Amniotic stem cell (primary cell): ENCODE data around the gene MIEF2.
"Not testable (repeated sequence)": the region's sequence is repeated elsewhere in the genome, so short reads cannot be mapped to it uniquely, and the experiment has no call there.

Experiments used
- DNase-seq: peaks from one replicate; lab custom pipeline; 2025; lab: John Stamatoyannopoulos, UW

The MIEF2 gene, protein sequence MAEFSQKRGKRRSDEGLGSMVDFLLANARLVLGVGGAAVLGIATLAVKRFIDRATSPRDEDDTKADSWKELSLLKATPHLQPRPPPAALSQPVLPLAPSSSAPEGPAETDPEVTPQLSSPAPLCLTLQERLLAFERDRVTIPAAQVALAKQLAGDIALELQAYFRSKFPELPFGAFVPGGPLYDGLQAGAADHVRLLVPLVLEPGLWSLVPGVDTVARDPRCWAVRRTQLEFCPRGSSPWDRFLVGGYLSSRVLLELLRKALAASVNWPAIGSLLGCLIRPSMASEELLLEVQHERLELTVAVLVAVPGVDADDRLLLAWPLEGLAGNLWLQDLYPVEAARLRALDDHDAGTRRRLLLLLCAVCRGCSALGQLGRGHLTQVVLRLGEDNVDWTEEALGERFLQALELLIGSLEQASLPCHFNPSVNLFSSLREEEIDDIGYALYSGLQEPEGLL

DNA sequence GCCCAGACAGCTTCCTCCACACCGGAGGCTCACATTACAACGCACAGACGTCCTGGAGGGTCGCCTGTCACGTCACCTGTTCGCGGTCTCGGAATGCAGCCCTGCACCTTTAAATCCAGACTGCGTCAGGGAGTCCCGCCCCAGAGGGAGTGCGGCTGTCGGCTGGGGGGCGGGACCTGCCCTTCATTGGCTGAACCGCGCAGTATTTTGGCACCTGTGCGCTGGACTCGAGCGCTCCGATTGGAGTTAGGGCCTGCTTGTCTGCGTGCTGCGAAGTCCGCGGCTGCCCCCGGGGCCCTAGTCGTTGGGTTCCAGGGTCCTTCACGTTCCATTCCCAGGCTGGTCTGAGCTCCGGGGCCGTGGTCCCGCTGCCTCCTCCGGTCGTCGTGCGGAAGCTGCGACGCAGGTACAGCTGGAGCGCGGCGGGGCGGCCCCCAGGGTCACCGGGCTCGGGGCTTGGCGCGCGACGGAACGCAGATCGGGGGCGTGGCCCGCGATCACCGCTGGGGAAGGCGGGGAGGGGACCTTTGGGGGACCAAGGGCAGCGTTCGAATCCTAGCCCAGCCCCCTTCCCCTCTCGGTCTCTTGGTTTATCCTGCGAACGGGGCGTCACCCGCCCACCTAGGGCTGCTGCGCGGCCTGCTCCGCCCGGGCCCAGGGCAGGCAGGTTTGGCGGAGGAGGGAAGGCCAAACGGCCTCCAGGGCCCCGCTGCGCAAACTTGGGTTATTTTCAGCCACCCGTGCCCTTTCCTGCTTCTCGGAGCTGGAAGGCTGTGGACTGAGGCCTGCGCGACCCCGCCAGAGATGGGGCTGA is at the start of gene MIEF2:
Gene MIEF2 (plus strand): TSS at position 331 of the 814 bp plus-strand sequence. CDS start 2,059 bp downstream, outside the sequence.
- peak; percentile 84 for DNase-seq

DNA sequence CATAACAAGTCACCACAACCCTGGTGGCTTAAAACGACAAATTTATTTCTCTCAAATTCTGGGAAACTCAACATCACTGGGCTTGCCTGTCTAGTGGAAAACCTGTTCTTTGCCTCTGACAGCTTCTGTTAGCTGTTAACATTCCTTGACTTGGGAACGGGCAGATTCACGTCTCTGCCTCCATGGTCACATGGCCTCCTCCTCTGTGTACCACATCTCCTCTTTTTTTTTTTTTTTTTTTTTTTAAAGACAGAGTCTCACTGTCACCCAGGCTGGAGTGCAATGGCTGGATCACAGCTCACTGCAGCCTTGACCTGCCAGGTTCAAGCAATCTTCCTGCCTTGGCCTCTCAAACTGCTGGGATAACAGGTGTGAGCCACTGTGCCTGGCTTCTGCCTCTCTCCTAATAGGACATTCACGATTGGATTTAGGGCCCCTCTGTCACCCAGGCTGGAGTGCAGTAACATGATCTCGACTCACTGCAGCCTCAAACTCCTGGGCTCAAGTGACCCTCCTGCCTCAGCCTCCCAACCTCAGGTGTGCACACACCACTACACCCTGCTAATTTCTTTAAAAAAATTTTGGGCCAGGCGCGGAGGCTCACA is 46.7 kb upstream of the MIEF2 start:
- no peak for DNase-seq

DNA sequence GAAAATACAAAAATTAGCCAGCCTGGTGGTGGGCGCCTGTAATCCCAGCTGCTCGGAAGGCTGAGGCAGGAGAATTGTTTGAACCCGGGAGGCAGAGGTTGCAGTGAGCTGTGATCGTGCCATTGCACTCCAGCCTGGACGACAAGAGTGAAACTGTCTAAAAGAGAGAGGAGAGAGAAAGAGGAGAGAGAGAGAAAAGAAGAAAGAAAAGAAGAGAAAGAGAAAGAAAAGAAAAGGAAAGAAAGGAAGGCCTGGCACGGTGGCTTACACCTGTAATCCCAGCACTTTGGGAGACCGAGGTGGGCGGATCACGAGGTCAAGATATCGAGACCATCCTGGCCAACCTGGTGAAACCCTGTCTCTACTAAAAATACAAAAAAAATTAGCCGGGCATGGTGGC is 43.6 kb upstream of the MIEF2 start:
- not testable (repeated sequence) for DNase-seq

DNA sequence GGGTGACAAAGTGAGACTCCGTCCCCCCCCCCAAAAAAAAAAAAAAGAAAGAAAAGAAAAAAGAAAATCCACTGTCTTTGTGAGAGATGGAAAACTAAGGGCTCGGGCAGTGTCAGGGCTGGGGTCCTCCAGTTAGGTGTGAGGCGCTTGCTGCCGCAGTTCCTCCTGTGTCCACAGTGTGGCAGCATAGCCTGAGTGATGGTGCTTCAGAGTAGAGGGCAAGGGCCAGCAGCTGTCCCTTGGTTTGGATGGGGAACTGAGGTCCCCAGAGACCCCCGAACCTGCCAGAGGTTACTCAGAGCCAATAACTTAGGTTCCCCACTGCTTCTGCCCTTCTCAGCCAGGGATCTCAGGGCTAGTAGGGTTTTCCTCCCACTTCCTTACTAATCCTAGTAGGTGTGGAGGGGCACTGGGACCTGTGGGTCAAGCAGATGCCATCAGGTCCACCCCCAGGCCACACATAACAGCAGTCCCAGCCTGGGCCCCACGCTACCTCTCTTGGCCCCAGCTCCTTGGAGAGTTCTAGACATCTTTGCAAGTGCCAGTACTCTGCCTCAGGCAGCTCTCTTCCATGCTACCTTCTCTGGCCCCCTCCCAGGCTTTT is 42.9 kb upstream of the MIEF2 start:
- DNase-seq: no peak

DNA sequence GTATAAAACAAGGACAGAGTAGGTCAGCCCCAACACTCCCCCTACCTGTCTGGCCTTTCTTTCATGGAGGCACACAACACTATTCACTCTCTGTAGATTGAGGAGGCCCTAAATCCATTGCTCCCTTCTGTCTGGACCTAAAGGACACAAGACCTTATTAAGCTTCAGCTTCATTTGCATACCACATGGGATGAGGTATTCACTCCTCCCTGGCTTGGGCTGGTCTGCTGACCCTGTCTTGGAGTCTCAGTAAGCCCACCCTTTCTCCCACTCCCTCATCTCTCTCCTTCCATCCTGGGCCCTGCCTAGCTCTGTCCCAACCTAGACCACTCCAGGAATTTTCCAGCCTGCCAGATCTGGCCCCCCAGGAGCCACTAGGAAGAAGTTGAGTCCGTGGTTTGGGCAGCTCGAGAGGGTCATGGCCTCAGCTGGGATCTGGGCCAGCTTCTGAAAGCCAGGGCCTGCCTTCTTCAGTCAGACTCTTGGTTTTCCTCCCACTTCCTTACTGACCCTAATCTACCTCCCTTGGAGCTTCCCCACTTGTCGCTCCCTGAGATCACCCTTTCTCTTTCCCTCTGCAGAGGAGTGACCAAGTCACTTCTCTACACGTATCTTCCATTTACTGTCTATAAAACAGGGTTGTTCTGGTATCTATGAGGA is 41.6 kb upstream of the MIEF2 start:
- DNase-seq: no peak

DNA sequence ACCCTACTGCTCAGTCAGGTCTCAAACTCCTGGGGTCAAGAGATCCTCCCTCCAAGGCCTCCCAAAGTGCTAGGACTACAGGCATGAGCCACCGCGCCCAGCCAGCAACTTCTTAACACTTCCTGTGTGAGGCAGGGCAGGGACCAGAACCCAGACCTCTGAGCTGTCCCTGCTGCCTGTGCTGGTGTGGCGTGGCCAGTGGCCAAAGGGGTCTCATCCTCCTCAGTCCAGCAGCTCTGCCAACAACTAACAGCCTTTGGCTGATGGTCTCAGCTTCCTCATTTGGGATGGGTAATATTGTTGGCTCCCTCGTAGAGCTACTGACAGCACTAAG is 36.4 kb upstream of the MIEF2 start:
- no peak for DNase-seq

DNA sequence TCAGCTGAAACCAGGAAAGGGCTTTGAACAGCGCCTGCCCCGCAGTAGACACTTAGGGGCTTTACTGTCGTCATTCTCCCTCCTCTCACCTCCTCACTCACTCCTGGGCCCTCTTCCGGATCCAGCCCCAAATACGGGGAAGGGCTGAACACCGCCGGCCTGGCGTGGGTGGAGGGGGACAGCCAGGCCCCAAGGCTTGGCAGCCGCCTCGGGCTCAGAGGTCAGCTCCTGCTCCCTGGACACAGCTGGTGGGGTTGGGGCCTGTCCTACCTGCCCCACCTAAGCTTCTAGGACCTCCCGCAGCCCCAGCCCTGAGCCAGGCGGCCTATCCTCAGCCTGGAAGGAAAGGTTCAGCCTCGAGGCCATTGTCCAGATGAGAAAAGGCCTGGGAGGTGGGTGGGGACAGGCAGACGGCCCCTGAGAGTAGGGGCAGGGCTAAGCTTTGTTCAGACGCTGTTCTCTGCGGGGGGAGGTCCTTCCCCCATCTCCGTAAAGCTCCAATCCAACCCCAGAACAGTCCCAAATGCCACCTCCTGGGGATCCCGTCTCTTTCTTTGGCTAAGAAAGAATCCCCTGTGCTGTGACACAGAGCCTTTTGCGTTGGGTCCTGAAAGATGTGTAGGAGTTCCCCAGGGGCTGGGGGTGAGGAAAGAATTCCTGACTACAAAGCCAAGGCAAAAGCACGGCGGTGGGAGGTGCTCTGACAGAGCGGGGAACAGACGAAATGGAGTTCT is 35.9 kb upstream of the MIEF2 start:
- no peak for DNase-seq

DNA sequence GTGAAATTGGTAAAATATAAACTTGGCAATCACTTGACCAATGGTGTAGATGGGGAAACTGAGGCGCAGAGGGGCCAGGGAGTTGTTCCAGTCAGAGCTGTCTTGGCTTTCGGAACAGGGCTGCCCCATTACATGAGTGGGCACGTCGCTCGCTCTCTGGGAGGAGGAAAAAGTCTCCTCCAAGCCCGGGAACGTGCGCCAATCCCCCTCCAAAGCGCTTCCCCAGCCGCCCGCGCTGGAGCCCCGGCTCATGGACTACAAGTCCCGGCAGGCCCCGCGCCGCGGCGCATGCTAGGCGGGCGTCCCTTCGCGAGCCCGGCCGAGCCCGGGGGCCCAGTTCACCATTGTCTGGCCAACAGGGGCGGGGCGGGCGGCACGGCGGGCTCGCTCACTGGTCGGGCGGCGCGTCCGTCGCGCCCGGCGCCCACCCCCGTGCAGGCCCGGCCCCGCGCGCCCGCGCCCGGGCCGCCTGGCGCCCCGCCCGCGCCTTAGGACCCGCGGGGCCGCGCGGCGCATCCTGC is 35.3 kb upstream of the MIEF2 start, which contains the start of gene LLGL1:
Gene LLGL1 (plus strand): TSS at position 515 of the 521 bp plus-strand sequence. CDS start 48 bp downstream, outside the sequence.
- peak; percentile 87 for DNase-seq

DNA sequence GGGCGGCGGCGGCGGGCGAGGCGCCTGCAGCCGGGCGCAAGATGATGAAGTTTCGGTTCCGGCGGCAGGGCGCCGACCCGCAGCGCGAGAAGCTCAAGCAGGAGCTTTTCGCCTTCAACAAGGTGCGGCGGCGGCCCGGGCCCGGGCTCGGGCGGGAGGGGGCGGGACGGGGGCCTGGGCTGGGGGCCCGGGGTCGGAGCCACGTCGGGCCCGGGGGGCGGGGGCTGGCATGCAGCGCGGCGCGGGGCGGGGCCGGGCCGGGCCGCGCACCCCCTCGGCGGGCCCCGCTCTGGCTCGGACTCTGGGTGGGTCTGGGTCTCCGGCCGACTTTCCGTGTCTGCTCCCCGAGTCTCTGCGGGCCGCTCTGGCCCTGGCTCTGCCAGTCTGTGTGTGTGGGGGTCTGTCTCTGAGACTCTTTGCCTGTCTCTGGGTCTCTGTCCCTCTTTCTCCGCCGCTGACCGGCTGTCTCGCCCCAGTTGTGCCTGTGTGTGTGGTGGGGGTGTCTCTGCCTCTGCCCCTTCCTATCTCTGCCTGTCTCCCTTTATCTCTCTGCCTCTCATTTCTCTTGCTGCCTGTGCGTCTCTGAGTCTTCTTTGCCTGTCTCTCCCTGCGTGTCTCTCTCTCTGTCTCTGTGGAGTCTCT is 34.7 kb upstream of the MIEF2 start:
- no peak for DNase-seq

DNA sequence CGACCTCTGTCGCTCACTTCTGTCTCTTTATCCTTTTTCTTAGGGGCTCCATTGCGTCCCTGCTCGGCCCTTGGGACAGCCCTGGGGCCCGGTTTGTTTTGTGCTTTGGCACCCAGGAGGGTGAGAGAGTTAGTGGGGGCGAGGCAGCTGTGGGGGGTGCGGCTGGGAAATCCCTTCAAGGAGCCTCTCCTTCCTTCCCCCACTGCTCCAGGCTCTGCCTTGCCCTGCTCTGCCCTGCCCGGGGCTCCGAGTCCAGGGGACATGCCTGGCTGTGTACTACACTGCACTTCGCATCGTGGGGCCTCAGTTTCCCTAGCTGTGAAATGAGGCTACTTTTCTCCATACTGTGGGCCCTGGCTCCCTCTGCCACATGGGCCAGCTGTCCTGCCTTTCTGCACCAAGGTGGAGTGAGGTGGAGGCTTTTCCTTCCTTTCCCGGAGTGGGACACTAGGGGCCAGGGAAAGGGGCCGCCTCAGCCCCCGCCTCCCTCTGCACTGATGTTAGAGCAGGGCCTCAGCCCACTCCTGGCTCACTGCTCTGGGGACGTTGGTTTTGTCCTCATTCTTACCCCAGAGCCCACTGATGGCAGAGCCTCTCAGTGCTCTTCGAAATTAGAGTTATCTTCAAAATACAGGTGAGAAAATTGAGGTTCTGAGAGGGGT is 34.0 kb upstream of the MIEF2 start:
- DNase-seq: no peak

DNA sequence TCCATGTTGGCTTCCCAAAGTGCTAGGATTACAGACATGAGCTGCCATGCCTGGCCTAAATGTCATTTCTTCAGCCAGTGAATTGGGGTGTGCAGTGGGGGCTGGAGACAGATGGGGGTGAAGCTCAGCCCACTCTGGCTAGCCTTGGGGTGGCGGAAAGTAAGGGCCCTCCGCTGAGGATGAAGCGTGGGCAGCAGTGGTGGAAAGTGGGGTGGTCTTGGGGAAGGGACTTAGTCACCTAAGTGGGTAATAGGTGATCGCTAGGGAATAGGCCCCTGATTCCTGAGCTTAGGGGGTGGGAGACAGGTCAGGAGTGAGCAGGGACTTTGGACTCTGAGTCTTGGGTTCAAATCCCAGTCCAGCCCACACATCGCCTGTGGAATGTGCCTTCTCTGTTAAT is 32.8 kb upstream of the MIEF2 start:
- DNase-seq: no peak

DNA sequence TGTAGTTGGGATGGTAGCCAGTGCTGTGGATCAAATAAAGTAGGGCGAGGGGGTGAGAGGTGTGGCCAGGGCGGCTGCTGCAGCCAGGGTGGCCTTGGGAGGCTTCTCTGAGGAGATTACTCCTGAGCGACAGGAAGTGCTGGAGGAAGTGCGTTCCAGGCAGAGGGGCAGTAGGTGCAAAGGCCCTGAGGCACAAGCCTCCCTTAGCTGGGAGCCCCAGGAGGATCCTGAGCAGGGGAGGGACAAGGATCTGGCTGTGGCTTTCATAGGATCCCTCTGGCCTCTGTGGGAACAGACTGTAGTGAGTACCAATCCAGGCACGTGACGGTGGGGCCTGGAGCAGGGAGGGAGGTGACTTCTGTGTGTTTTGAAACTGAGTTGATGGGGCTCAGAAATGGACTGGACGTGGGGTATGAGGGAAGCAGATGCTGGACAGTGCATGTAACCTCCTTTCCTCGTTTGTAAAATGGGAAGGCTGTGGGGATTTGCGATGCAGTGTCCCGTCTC is 32.2 kb upstream of the MIEF2 start:
- DNase-seq: no peak

DNA sequence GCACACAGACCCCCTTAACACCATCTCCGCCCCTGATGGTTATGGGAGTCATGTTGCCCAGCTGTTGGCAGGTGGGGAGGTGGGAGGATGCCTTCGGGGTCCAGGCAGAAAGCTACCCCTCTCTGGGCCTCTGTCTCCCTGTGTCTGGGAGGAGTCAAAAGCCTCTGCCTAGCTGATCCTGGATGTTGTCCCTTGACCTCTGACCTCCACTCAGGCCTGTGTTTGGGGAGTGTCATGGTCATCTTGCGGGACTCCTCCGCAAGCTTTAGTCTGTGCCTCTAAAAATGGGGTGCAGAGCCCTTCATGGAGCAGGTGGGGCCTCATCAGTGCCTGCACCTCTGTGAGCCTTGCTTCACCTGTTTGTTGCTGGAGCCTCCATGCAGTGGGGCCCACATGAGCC is 31.2 kb upstream of the MIEF2 start:
- DNase-seq: no peak

DNA sequence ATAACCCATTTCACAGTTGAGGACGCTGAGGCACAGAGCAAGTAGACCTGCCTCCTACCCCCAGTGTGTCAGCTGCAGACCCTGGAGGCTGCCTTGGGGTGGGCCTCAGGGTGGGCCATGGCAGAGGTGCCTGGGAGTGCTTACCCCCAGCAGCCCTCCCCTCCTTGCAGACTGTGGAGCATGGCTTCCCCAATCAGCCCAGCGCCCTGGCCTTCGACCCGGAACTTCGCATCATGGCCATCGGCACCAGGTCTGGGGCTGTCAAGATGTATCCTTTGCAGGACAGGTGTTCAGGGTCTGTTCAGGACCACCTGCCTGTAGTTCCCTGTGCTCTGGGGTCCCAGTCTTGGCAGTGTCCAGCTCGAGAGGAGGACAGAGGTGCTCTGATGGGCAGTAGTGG is 30.7 kb upstream of the MIEF2 start:
- no peak for DNase-seq

DNA sequence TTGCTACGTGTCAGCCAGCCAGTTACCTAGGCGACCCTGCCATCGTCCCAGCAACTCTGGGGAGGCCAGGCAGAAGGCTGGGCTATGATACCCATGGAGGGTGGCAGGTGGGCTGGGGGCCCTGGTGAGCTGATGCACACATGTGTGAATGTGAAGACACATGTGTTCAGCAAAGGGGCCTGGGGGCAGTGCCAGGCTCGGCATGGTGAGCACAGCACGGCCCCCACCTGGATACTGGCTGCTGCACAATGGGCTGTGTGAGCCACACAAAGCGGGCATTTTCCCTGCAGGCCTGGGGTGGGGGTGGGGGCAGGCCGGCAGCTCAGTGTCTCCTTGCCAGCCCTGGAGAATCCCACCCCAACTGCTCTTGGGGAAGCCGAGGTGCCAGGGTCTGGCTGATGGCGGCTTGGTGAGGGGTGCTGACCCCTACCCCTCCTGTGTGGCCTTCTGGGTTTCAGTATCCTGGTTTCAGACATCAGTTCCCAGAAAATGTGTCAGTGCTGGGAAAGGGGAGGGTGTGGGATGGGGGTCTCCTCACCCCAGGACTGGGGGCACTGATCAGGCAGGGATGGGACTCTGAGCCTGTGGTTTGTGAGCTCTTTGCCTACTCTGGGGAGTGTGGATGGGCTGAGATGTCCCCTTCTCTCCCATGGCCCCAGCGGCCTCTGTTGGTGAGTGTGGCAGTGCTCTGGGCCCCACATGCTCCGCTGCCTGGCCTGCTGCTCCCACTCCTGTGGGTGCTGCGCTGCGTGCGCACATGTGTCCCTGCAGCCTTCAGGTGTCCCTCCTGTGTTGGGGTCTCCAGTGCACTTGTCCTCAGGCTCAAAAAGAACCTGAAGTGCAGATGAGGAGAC is 29.9 kb upstream of the MIEF2 start:
- DNase-seq: no peak

DNA sequence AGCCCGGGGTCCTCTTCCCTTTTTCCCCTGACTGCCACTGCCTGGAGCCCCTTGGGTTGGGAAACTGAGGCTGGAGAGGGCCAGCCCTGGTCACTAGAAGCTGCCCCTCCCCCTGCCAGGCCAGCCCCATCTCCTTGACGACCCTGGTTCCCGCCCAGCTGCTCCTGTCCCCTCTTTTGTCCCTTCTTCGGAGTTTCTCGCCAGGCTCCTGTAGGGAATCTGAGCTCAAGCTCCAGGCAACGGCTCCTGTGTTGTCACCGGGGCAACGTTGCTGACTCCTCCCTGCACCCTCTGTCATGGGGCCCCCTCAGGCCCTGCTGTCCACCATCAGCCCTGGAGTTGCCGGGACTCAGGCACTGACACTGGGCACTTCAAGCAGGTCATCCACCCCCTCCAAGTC is 29.3 kb upstream of the MIEF2 start:
- DNase-seq: no peak

DNA sequence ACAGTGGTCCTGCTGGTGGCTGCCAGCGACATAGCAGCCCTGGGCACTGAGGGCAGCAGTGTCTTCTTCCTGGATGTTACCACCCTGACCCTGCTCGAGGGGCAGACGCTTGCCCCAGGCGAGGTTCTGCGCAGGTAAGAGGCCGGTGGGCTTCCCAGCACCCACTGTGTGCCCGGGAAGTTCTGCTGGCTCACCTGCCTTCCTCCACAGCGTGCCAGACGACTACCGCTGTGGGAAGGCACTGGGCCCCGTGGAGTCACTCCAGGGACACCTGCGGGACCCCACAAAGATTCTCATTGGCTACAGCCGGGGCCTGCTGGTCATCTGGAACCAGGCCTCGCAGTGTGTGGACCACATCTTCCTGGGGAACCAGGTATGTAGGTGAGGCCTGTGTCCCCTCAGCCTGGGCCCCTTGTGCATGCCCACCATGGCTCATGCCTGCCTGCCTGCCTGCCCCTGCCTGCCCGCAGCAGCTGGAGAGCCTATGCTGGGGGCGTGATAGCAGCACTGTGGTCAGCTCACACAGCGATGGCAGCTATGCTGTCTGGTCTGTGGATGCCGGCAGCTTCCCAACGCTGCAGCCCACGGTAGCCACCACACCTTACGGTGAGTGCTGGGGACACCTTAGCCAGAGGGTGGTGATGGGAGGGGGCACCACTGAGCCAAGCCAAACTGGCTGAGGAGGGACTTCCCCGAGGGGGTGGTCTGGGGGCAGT is 26.5 kb upstream of the MIEF2 start:
- DNase-seq: no peak

DNA sequence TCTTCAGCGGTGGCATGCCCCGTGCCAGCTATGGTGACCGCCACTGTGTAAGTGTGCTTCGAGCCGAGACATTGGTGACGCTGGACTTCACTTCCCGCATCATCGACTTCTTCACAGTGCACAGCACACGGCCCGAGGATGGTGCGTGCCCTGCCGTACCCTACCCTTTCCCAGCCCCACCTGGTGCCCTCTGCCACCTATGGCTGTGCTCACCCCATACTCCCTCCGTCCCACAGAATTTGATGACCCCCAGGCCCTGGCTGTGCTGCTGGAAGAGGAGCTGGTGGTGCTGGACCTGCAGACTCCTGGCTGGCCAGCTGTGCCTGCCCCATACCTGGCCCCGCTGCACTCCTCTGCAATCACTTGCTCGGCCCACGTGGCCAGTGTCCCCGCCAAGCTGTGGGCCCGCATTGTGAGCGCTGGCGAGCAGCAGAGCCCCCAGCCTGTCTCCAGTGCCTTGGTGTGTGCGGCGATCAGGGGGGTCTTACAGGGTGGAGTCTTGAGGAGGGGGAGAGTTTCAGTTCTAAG is 25.5 kb upstream of the MIEF2 start:
- DNase-seq: no peak
